Measurements from ENCODE around the gene DNAJA1. TPM values are rescaled to one million over a fixed set of nuclear protein-coding genes. Genes with fewer than 3 reads are reported as not detected.

The DNAJA1 gene
- total and polyA plus RNA-seq, 12 donors = 56.6 to 355 (median 131) TPM

DNA sequence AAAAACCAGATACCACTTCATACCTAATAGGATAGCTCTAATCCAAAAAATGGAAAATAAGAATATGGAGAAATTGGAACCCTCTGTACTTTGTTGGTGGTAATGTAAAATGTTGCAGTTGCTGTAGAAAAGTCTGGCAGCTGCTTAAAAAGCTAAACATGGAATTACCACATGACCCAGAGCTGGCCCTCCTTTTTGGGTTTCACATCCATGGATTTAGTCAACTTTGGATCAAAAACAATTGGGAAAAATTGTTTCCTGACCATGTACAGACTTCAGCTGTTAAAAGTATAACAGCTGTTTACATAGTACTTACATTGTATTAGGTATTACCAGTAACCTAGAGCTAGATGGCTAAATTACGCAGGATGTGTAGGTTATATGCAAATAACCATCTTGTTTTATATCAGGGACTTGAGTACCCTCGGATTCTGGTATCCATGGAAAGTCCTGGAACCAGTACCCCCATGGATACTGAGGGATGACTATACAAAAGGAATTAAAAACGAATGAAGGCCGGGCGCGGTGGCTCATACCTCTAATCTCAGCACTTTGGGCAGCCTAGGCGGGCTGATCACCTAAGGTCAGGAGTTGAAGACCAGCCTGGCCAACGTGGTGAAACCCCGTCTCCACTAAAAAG is 15.8 kb downstream of the DNAJA1 start:
- intact Hi-C loops (cut with DNase I) = no loop called here
- 89 to 93% (median 89%) methylated on average over 9 of the region's 9 CpGs for WGBS, 4 donors
- no peak for DNase-seq
- TF ChIP-seq POLR2A (IDR thresholded peaks at IDR 0.05) = no peak
- TF ChIP-seq, protein P1, sequence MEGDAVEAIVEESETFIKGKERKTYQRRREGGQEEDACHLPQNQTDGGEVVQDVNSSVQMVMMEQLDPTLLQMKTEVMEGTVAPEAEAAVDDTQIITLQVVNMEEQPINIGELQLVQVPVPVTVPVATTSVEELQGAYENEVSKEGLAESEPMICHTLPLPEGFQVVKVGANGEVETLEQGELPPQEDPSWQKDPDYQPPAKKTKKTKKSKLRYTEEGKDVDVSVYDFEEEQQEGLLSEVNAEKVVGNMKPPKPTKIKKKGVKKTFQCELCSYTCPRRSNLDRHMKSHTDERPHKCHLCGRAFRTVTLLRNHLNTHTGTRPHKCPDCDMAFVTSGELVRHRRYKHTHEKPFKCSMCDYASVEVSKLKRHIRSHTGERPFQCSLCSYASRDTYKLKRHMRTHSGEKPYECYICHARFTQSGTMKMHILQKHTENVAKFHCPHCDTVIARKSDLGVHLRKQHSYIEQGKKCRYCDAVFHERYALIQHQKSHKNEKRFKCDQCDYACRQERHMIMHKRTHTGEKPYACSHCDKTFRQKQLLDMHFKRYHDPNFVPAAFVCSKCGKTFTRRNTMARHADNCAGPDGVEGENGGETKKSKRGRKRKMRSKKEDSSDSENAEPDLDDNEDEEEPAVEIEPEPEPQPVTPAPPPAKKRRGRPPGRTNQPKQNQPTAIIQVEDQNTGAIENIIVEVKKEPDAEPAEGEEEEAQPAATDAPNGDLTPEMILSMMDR (IDR thresholded peaks at IDR 0.05) = no peak
- H3K4me1 ChIP-seq (replicated peaks in 1 of 2) = peaks cover 0 to 20% of the 10 kb centered on the region in 2 donors
- H3K9me3 ChIP-seq (replicated peaks in 1 of 3) = no peaks in the 10 kb centered on the region
- H3K27me3 ChIP-seq = no peaks in the 10 kb centered on the region
- no peak overlapping the region for H3K4me3 ChIP-seq
- no peak overlapping the region for H3K27ac ChIP-seq
- peaks cover 0 to 47% of the 10 kb centered on the region in 2 donors for H3K36me3 ChIP-seq (replicated peaks in 1 of 2)

DNA sequence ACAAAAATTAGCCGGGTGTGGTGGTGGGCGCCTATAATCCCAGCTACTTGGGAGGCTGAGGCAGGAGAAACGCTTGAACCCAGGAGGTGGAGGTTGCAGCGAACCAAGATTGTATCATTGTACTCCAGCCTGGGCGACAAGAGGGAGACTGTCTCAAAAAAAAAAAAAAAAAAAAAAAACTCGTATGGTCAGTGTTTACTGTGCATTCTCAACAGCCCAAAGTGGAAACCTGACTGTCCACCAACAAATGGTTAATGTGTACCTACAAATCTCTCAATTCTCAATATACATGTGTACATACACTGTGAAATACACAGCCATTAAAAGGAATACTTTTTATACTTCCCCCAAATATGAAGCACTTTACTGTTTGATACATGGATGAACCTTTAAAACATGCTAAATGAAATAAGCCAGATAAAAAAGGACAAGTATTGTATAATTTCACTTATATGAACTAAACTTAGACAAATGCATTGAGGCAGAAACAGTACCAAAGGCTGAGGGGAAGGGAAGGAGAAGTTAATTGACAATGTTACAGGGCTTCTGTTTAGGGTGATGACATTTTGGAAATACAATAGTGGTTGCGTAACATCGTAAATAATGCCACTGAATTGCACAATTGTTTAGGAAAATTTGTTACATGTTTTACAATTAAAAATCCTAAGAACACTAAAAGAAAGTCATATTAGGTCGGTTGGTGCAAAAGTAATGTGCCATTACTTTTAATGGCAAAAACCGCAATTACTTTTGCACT is 16.5 kb downstream of the DNAJA1 start:
- Histone ChIP-seq H3K4me1 (replicated peaks in 1 of 2) (peaks cover 0 to 20% of the 10 kb centered on the region in 2 donors), H3K36me3 (replicated peaks in 1 of 2) (peaks cover 0 to 47% of the 10 kb centered on the region in 2 donors), H3K27ac (peak overlapping the region in 1 of 5 donors; percentile 15), H3K4me3 (no peak overlapping the region), H3K9me3 (replicated peaks in 1 of 3) (no peaks in the 10 kb centered on the region), H3K27me3 (no peaks in the 10 kb centered on the region)
- TF ChIP-seq, protein P1 (IDR thresholded peaks at IDR 0.05) = no peak
- no peak for TF ChIP-seq POLR2A (IDR thresholded peaks at IDR 0.05)
- WGBS, 4 donors = 76 to 85% (median 80%) methylated on average over 10 of the region's 10 CpGs
- DNase-seq = no peak
- intact Hi-C loops (cut with DNase I) = no loop called here

- no peaks in the 10 kb centered on the region for H3K9me3 ChIP-seq (replicated peaks in 1 of 3)
- H3K27me3 ChIP-seq = no peaks in the 10 kb centered on the region
- no peak overlapping the region for H3K4me3 ChIP-seq
- no peak for DNase-seq
- WGBS, 4 donors = 62 to 73% (median 67%) methylated on average over 8 of the region's 8 CpGs
- H3K4me1 ChIP-seq (replicated peaks in 1 of 2) = peaks cover 0 to 20% of the 10 kb centered on the region in 2 donors
- peak overlapping the region in 2 of 5 donors; percentile 8 to 15 for H3K27ac ChIP-seq
- intact Hi-C loops (cut with DNase I) = no loop called here
- TF ChIP-seq, protein P1 (IDR thresholded peaks at IDR 0.05) = no peak
- H3K36me3 ChIP-seq (replicated peaks in 1 of 2) = peaks cover 0 to 47% of the 10 kb centered on the region in 2 donors
Measured at GRCh38 chr9:33042473-33042872, 17.4 kb downstream of the DNAJA1 start.

DNA sequence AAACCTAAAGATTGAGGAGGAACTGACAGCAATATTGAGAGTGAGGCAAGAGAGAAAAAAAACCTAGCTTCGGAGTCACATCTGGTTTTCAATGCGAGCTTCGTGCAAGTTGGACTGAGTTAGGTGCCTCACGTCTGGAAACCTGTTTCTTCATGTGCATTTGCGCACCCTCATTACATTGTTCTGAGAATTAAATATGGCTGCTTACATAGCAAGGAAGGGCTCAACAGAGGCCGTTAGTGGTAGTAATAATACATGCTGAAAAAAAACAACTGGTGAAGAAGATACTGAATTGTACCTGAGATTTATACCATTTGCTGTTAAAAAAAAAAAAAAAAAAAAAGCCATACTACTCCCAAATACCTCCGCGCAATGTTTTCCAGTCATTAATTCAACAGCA is 18.6 kb downstream of the DNAJA1 start:
- peak overlapping the region in 4 of 5 donors; percentile 94 to 99 (median 97) for H3K27ac ChIP-seq

More for the DNA sequence above, 18.6 kb downstream of the DNAJA1 start:
- Histone ChIP-seq H3K27me3 (no peaks in the 10 kb centered on the region), H3K4me3 (peak overlapping the region in 2 of 4 donors; percentile 53 to 91), H3K9me3 (replicated peaks in 1 of 3) (no peaks in the 10 kb centered on the region), H3K36me3 (replicated peaks in 1 of 2) (peaks cover 0 to 47% of the 10 kb centered on the region in 2 donors), H3K4me1 (replicated peaks in 1 of 2) (peaks cover 0 to 20% of the 10 kb centered on the region in 2 donors)
- DNase-seq = no peak
- no peak for TF ChIP-seq POLR2A (IDR thresholded peaks at IDR 0.05)
- TF ChIP-seq, protein P1 (IDR thresholded peaks at IDR 0.05) = peak in 1 of 6 experiments; percentile 9
- 35 to 43% (median 37%) methylated on average over 8 of the region's 8 CpGs for WGBS, 4 donors
- intact Hi-C loops (cut with DNase I) = no loop called here
